Brain microvascular endothelial cell (primary cell): Measurements from ENCODE around the gene LRRC9.

Experiments
- DNase-seq: peaks from one replicate; pipeline ENCODE4 v3.0.0-alpha.2; 2020
- H3K27ac ChIP-seq: fragments of 250-450 bp; sonication (Bioruptor Pico); 2 replicates; pipeline ENCODE4 v1.5.1; 2020; ENCODE audit warnings: mild to moderate bottlenecking, moderate library complexity
- H3K27me3 ChIP-seq: fragments of 250-450 bp; sonication (Bioruptor Pico); replicated peaks from 2 replicates; pipeline ENCODE4 v1.5.1; 2020; ENCODE audit warnings: mild to moderate bottlenecking
- H3K36me3 ChIP-seq: fragments of 250-450 bp; sonication (Bioruptor Pico); replicated peaks from 2 replicates; pipeline ENCODE4 v1.5.1; 2020; ENCODE audit warnings: mild to moderate bottlenecking
- H3K4me3 ChIP-seq: 2 replicates; pipeline ENCODE4 v1.5.1; 2011; ENCODE audit warnings: low read depth, mild to moderate bottlenecking, control low read depth, low read length, moderate library complexity
- CTCF ChIP-seq: IDR thresholded peaks from 2 replicates; pipeline ENCODE4 v1.5.1; 2011; ENCODE audit warnings: low read depth, mild to moderate bottlenecking, moderate library complexity, low read length, control low read depth, inconsistent platforms; ENCODE audit errors: missing control alignments
- in situ Hi-C: cut with HindIII; loops from 2 replicates; pipeline ENCODE4 v1.10.0; 2017; ENCODE audit warnings: low sequenced_read_pairs, low pct_ligation_motif_present

The LRRC9 gene

GRCh38 chr14:60091550-60092525, 171.9 kb downstream of the LRRC9 start, which contains the start of gene PCNX4:
PCNX4 (plus strand) TSS chr14:60091923; CDS start chr14:60107639, 15,716 bp downstream.
- no peaks in the 10 kb centered on the region for H3K36me3 ChIP-seq
- in situ Hi-C loops: no loop called here
- peak within 1 kb of the TSS; percentile 86 for H3K4me3 ChIP-seq
- TF ChIP-seq CTCF: no peak
- peak within 1 kb of the TSS; percentile 96 for H3K27ac ChIP-seq
- DNase-seq: peak; percentile 97
- no peaks in the 10 kb centered on the region for H3K27me3 ChIP-seq

- no peaks in the 10 kb centered on the region for H3K36me3 ChIP-seq
- DNase-seq: peak; percentile 29
- no peaks in the 10 kb centered on the region for H3K27me3 ChIP-seq
- H3K27ac ChIP-seq: peak overlapping the region; percentile 96
- H3K4me3 ChIP-seq: peak overlapping the region; percentile 86
- in situ Hi-C loops: no loop called here
- TF ChIP-seq CTCF: no peak
These were observed 172.6 kb downstream of the LRRC9 start for GRCh38 chr14:60092526-60092920.

GRCh38 chr14:60093080-60093479, 173.1 kb downstream of the LRRC9 start:
- H3K36me3 ChIP-seq: no peaks in the 10 kb centered on the region
- H3K4me3 ChIP-seq: peak overlapping the region; percentile 86
- no peaks in the 10 kb centered on the region for H3K27me3 ChIP-seq
- in situ Hi-C loops: no loop called here
- TF ChIP-seq CTCF: no peak
- no peak for DNase-seq
- peak overlapping the region; percentile 96 for H3K27ac ChIP-seq

- Histone ChIP-seq H3K27ac (peak overlapping the region; percentile 96), H3K36me3 (peaks cover 2% of the 10 kb centered on the region), H3K4me3 (peak overlapping the region; percentile 86), H3K27me3 (no peaks in the 10 kb centered on the region)
- in situ Hi-C loops: no loop called here
- DNase-seq: no peak
- no peak for TF ChIP-seq CTCF
These were observed 173.7 kb downstream of the LRRC9 start for GRCh38 chr14:60093606-60094005.

GRCh38 chr14:60094306-60094897, 174.5 kb downstream of the LRRC9 start:
- Histone ChIP-seq H3K27ac (peak overlapping the region; percentile 96), H3K36me3 (peaks cover 2% of the 10 kb centered on the region), H3K27me3 (no peaks in the 10 kb centered on the region), H3K4me3 (peak overlapping the region; percentile 86)
- TF ChIP-seq CTCF: no peak
- in situ Hi-C loops: no loop called here
- peak; percentile 80 for DNase-seq
